ENCODE results near the gene BRAF. TPM values are rescaled to one million over a fixed set of nuclear protein-coding genes. Genes with fewer than 3 reads are reported as not detected.
"Not testable (repeated sequence)": the region's sequence is repeated elsewhere in the genome, so short reads cannot be mapped to it uniquely, and the experiment has no call there.

BRAF gene
- total RNA-seq, 2 donors from 2014 or later, result 19.8 to 24.7 TPM

- intact Hi-C loops (cut with DNase I), result no loop called here
- Histone ChIP-seq H3K27ac (no peak overlapping the region), H3K9ac (ENCODE audit: low read depth in 2 of 2, low read length in 2 of 2) (no peak overlapping the region), H3K4me1 (no peaks in the 10 kb centered on the region), H3K9me3 (no peaks in the 10 kb centered on the region), H3K4me3 (no peak overlapping the region), H3K36me3 (no peaks in the 10 kb centered on the region), H3K27me3 (no peaks in the 10 kb centered on the region)
- TF ChIP-seq CTCF (IDR thresholded peaks at IDR 0.05), result no peak
- DNase-seq, result no peak
These were observed 201.2 kb downstream of the BRAF start for GRCh38 chr7:140723574-140723973.

DNA sequence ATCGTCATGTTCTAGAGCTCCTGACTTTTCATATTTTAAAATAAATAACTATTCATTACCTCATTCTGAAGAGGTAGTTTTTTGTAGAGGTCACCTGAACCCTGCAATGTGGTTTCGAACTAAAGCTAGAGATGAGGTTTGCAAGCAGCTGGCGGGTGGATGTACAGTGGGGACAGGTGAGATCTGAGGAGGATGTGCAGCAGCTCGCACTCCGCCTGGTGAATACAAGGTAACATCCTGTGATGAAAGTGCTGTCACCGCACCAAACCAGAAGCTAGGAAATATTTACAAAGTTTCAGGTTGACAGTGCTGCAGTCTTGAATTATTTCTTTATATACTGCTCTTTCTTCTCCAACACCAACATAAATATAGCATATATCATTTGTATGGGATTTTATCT is 201.7 kb downstream of the BRAF start:
- H3K9me3 ChIP-seq, result no peaks in the 10 kb centered on the region
- H3K36me3 ChIP-seq, result no peaks in the 10 kb centered on the region
- TF ChIP-seq CTCF (IDR thresholded peaks at IDR 0.05), result no peak
- intact Hi-C loops (cut with DNase I), result no loop called here
- no peak overlapping the region for H3K4me3 ChIP-seq
- no peak overlapping the region for H3K27ac ChIP-seq
- H3K4me1 ChIP-seq, result no peaks in the 10 kb centered on the region
- no peaks in the 10 kb centered on the region for H3K27me3 ChIP-seq
- DNase-seq, result no peak
- H3K9ac ChIP-seq (ENCODE audit: low read depth in 2 of 2, low read length in 2 of 2), result no peak overlapping the region

GRCh38 chr7:140722254-140722653 is 202.5 kb downstream of the BRAF start:
- no peaks in the 10 kb centered on the region for H3K9me3 ChIP-seq
- no peaks in the 10 kb centered on the region for H3K4me1 ChIP-seq
- H3K27ac ChIP-seq, result no peak overlapping the region
- H3K36me3 ChIP-seq, result no peaks in the 10 kb centered on the region
- H3K9ac ChIP-seq (ENCODE audit: low read depth in 2 of 2, low read length in 2 of 2), result no peak overlapping the region
- no peaks in the 10 kb centered on the region for H3K27me3 ChIP-seq
- no peak for TF ChIP-seq CTCF (IDR thresholded peaks at IDR 0.05)
- no peak overlapping the region for H3K4me3 ChIP-seq
- no peak for DNase-seq
- intact Hi-C loops (cut with DNase I), result no loop called here

GRCh38 chr7:140719721-140720120 is 205.0 kb downstream of the BRAF start:
- no peak for DNase-seq

GRCh38 chr7:140714331-140715040 is 210.2 kb downstream of the BRAF start:
- Histone ChIP-seq H3K9me3 (no peaks in the 10 kb centered on the region), H3K4me1 (no peaks in the 10 kb centered on the region), H3K4me3 (no peak overlapping the region), H3K27me3 (no peaks in the 10 kb centered on the region), H3K27ac (no peak overlapping the region), H3K36me3 (no peaks in the 10 kb centered on the region), H3K9ac (ENCODE audit: low read depth in 2 of 2, low read length in 2 of 2) (no peak overlapping the region)
- no peak for TF ChIP-seq CTCF (IDR thresholded peaks at IDR 0.05)
- DNase-seq, result no peak
- intact Hi-C loops (cut with DNase I), result no loop called here

More at GRCh38 chr7:140719721-140720120, 205.0 kb downstream of the BRAF start:
- intact Hi-C loops (cut with DNase I), result no loop called here
- Histone ChIP-seq H3K36me3 (no peaks in the 10 kb centered on the region), H3K4me1 (no peaks in the 10 kb centered on the region), H3K27ac (no peak overlapping the region), H3K4me3 (no peak overlapping the region), H3K9ac (ENCODE audit: low read depth in 2 of 2, low read length in 2 of 2) (no peak overlapping the region), H3K27me3 (no peaks in the 10 kb centered on the region), H3K9me3 (no peaks in the 10 kb centered on the region)
- no peak for TF ChIP-seq CTCF (IDR thresholded peaks at IDR 0.05)

DNA sequence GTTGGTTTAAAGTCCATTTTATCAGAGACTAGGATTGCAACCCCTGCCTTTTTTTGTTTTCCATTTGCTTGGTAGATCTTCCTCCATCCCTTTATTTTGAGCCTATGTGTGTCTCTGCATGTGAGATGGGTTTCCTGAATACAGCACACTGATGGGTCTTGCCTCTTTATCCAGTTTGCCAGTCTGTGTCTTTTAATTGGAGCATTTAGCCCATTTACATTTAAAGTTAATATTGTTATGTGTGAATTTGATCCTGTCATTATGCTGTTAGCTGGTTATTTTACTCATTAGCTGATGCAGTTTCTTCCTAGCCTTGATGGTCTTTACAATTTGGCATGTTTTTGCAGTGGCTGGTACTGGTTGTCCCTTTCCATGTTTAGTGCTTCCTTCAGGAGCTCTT is 212.3 kb downstream of the BRAF start:
- H3K9ac ChIP-seq (ENCODE audit: low read depth in 2 of 2, low read length in 2 of 2); H3K36me3 ChIP-seq; H3K27me3 ChIP-seq; H3K4me3 ChIP-seq; intact Hi-C loops (cut with DNase I); H3K9me3 ChIP-seq; H3K4me1 ChIP-seq; DNase-seq; H3K27ac ChIP-seq: not testable (repeated sequence)

DNA sequence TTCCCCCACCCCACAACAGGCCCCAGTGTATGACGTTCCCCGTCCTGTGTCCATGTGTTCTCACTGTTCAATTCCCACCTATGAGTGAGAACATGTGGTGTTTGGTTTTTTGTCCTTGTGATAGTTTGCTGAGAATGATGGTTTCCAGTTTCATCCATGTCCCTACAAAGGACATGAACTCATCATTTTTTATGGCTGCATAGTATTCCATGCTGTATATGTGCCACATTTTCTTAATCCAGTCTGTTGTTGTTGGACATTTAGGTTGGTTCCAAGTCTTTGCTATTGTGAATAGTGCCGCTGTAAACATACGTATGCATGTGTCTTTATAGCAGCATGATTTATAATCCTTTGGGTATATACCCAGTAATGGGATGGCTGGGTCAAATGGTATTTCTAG is 216.0 kb downstream of the BRAF start:
- H3K4me3 ChIP-seq; H3K9me3 ChIP-seq; H3K27me3 ChIP-seq; intact Hi-C loops (cut with DNase I); H3K4me1 ChIP-seq; H3K27ac ChIP-seq; DNase-seq; H3K9ac ChIP-seq (ENCODE audit: low read depth in 2 of 2, low read length in 2 of 2); H3K36me3 ChIP-seq: not testable (repeated sequence)
